HG02798 (cell line): Measurements from ENCODE around the gene BIRC6.

Experiments
- ATAC-seq: cut with Tn5 transposase; IDR thresholded peaks from one replicate; pipeline ENCODE4 v1.9.1; 2021; ENCODE audit warnings: mild to moderate bottlenecking; ENCODE audit not compliant: unreplicated experiment, poor library complexity

BIRC6 gene

DNA sequence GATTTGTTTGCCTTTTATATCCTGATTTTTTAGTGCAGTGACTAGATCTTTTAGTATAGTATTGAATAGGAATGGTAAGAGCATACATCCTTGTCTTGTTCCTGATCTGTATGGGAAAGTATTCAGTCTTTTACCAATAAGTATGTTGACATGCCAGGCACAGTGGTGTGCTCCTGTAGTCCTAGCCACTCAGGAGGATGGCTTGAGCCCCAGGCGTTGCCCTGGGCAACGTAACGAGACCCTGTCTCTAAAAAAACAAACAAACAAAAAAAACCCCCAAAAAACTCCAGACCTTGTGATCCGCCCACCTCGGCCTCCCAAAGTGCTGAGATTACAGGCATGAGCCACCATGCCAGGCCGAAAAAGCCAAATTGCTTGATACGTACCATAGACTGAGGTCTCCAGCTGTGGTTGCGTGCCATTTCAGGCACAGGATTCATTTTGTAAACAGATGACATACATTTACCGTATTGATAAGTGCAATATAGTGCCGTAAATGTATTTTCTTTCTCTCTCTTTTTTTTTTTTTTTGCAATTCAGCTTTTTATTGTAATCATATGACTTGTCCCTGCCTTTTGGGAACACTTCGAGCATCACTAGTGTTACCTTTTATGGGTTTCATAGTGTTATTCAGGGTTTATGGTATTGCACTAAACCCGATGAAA, 18.5 kb downstream of the BIRC6 start:
- no peak for ATAC-seq

DNA sequence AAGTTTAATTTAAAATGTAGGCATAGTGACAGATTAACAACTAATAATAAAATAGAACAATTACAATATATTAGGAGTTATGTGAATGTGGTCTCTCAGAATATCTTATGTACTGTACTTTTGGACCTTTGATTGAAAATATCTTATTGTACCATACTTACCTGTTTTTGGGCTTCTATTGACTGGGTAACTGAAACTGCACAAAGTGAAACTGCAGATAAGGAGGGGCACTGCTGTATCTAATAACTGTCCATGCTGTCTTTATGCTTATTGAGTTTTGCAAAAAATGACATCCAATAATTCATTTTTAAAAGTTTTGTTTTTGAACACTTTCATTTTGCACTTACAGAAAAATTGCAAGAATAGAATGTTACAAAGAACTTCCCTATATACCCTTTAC, 19.9 kb downstream of the BIRC6 start:
- no peak for ATAC-seq

DNA sequence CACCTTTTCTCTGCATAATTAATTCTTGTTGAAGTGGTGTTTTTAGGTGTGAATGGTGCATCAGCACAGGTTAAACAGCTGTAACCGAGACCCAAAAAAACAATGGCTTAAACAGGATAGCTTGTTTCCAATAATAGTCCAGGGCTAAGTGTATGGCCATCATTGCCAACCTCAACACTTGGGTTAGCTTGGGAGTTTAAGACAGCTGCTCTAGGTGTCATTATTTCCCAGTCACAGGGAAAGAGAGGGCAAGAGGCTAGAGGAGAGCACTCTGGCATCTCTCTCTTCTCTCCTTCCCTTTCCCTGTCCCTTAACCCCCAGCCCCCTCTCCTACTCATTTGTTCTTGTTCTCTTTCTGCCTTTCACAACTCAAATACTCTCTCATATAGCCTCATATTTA, 21.1 kb downstream of the BIRC6 start:
- ATAC-seq, result no peak

DNA sequence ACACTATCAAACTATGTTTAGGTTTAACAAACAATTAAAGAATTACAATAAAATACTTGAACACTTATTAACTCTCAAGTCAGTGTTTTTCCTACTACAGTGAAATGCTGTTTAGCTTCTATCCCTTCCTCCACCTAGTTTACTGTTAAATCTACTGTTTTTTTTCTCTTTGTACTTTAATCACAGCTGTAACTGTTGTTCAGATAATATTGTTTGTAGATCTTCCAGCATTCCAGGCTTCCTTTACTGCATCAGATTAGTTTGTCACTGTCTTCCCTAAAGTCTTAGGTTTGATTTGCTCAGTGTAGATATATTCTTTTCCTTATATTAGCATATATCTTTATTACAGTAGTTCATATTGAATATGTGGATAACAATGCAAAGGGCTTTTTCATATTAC, 22.5 kb downstream of the BIRC6 start:
- no peak for ATAC-seq

DNA sequence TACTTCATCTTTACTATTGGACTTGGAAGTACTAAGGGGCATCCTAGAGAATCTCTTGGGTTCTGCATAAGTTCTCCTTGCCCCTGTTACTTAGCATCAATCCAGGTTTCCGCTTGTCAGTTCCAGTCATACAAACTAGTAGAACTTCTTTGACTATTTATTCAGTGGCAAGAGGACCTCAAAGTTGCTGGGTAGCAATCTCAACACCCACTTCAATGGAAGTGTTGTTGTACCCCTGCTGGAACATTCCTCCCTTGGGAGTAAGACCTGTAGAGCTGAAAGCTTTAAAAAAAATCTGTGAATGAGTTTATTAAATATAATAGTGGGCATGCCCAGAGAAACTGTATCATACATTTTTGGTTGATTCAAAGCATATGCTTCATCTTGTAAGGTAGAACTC, 27.0 kb downstream of the BIRC6 start:
- no peak for ATAC-seq

DNA sequence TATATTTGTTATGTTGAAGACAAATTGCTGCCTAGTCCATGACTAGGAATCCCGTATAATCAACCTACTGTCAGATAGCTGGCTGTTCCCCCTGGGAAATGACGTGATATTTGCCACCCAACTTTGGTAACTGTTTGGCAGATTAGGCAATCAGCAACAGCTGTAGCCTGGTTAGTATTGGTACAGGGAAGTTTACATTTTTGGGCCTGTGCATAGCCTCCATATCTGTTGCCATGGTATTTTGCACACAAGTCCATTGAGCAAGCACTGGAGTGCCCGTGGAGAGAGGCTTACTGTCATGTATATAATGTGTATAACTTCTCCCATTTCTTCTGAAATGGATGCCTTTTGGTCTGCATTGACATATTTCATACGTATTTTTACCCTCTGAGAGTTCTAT, 27.7 kb downstream of the BIRC6 start:
- ATAC-seq, result no peak

DNA sequence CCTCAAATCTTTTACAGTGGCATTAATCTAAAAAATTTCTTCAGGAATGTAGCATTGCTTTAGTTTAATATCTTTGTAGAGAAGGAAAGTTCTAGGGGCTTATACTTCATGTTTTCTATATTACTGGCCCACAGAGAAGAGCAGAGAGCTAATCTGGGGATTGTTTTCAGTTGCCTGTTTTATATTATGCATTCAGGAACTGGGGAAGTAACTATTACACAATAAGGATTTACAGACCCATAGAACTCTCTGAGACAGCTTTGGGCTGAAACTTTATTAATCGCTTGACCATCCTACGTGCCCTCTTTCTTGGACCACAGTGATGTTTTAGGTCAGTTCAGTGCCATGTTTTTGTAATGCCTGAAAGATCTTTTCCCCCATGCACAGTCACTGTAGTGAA, 29.9 kb downstream of the BIRC6 start:
- no peak for ATAC-seq

DNA sequence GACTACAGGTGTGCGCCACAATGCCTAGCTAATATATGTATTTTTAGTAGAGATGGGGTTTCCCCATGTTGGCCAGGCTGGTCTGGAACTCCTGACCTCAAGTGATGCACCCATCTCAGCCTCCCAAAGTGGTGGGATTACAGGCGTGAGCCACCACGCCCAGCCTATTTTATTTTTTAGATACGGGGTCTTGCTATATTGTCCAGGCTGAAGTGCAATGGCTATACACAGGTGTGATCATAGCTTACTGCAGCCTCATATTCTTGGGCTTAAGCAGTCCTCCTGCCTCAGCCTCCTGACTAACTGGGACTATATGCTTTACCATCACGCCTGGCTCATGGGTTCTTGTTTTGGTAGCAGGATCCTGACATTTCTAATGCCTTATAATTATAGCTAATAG, 42.4 kb downstream of the BIRC6 start:
- ATAC-seq, result no peak

DNA sequence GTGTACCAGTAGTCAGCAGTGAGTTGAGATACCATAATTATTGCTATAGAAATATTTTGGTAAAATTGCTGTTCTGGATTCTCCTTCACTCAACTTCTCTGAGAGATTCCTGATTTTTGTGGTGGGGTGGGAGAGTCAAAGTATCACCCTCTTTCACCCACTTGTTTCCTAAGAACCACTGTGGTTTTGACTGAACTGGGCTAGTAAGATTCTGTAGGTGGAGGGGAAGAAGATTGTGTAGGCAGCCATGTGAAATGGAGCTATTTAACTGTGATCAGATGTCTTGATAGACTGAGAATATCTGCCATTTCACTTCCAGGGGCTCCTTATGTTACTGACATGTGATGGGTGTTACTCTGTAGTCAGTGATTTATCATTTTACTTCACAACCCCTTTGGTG, 45.3 kb downstream of the BIRC6 start:
- no peak for ATAC-seq

DNA sequence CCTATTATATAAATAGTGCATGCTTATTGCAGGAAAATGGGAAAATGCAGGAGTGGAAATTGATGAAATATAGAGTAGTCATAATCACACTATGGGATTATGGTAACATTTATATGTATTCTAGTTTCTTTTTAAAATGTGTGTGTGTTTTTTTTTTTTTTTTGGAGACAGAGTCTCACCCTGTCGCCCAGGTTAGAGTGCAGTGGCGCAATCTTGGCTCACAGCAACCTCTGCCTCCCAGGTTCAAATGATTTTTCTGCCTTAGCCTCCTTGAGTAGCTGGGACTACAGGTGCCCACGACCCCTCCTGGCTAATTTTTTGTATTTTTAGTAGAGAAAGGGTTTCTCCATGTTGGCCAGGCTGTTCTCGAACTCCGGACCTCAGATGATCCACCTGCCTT, 47.0 kb downstream of the BIRC6 start:
- ATAC-seq, result no peak

DNA sequence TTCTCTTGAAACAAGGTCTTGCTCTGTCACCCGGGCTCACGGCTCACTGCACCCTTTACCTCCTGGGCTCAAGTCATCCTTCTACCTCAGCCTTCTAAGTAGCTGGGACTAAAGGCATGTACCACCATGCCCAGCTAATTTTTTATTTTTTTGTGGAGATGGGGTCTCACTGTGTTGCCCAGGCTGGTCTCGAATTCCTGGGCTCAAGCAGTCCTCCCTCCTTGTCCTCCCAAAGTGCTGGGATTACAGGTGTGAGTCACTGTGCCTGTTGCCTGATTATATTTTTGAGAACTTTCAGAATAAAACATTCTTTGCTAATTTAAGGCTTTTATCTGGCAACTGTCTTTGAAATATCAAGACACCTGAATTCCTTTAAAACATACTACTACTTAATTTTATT, 47.9 kb downstream of the BIRC6 start:
- no peak for ATAC-seq

DNA sequence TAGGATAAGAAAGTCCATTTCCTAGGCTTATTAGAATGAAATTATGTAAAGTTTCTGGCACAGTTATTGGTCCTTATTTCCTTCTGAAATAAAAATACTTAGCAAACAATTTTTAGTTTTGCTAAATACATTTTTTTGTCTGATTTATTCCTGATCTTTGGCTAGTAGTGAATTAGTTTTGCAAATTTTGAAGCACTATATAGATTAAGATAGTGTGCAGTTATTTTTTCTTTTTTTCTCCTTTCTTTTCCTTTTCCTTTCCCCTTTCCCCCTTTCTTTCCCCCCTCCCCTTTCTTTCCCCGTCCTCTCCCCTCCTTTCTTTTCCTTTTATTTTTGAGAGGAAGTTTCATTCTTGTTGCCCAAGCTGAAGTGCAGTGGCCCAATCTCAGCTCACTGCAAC, 59.7 kb downstream of the BIRC6 start:
- ATAC-seq, result no peak

DNA sequence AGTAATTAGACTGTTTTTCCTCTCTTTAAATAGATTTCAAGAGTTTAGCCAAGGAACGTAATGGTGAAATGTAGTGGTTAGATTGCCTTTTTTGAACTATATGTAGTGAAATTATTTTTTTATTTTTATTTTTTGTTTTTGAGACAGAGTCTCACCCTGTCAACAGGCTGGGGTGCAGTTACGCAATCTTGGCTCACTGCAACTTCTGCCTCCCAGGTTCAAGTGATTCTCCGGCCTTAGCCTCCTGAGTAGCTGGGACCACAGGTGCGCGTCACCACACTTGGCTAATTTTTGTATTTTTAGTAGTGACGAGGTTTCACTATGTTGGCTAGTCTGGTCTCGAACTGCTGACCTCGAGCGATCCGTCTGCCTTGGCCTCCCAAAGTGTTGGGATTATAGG, 60.8 kb downstream of the BIRC6 start:
- no peak for ATAC-seq

DNA sequence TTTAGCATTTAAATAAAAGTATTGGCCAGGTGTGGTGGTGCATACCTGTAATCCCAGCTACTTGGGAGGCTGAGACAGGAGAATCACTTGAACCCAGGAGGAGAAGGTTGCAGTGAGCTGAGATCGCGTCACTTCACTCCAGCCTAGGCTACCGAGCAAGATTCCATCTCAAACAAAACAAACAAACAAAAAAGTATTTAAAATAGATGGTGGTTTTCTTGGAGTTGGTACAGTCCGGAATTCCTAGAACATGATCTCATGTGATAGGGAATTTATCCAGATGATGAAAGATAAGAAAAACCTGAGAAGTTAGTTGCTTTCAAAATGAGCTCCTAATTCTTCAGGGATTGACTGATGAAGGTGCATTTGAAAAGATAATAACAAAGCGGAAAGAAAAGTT, 62.0 kb downstream of the BIRC6 start:
- no peak for ATAC-seq

DNA sequence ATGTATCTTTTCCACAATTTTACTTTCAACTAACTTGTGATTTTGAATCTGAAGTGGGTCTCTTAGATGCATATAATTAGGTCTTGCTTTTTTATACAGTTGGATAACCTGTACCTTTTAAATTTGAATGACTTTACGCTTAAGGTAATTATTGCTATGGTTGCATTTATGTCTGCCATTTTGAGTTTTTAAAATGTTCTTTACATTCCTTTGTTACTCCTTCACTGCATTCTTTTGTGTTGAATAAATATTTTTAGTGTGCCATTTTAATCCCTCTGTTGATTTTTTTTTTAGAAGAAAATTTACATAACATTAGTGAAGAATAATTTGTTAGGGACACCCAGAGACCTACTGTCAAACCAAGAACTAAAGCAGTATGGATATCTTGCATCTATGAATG, 65.3 kb downstream of the BIRC6 start:
- ATAC-seq, result no peak

DNA sequence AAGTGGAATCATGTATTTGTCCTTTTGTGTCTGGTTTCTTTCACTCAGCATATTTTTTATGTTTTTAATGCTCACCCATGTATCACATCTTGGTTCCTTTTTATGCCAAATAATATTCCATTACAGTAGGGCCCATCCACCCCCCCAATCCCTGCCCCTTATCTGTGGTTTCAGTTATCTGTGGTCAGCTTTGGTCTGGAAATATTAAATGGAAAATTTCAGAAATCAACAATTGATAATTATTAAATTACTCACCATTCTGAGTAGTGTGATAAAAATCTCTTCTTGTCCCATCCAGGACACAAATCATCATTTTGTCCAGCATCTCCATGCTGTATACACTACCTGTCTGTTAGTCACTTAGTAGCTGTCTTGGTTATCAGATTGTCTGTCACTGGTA, 66.7 kb downstream of the BIRC6 start:
- no peak for ATAC-seq

DNA sequence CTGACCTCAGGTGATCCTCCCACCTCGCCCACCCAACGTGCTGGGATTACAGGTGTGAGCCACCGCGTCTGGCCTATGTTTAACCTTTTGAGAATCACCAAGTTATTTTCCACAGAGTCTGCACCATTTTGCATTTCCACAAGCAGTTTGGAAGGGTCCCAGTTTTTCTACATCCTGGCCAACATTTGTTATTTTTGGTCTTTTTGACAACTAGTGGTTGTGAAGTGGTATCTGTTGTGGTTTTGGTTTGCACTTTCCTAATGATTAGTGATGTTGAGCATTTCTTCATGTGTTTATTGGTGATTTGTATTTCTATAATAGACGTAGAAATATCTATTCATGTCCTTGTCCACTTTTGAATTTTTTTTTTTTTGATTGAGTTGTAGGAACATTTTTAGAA, 67.9 kb downstream of the BIRC6 start:
- no peak for ATAC-seq

DNA sequence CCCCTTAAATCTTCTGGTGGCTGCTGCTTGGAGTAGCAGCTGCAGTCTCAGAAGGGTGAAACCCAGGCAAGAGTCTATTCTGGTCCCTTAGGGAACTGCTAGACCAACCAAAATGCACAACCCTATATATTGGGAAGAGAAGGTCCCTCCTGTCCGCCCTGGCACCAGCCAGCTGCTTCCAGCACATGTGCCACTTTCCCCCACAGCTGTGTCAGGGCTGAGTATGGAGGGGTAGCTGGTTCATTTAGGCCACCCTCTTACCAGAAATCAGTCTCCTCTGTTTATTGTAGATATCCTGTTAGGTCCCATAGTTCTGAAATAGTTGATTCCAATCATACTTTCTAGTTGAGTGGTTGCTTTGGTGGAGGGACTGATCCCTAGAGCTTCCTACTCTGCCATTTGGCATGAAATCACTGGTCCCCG, 68.9 kb downstream of the BIRC6 start:
- no peak for ATAC-seq

DNA sequence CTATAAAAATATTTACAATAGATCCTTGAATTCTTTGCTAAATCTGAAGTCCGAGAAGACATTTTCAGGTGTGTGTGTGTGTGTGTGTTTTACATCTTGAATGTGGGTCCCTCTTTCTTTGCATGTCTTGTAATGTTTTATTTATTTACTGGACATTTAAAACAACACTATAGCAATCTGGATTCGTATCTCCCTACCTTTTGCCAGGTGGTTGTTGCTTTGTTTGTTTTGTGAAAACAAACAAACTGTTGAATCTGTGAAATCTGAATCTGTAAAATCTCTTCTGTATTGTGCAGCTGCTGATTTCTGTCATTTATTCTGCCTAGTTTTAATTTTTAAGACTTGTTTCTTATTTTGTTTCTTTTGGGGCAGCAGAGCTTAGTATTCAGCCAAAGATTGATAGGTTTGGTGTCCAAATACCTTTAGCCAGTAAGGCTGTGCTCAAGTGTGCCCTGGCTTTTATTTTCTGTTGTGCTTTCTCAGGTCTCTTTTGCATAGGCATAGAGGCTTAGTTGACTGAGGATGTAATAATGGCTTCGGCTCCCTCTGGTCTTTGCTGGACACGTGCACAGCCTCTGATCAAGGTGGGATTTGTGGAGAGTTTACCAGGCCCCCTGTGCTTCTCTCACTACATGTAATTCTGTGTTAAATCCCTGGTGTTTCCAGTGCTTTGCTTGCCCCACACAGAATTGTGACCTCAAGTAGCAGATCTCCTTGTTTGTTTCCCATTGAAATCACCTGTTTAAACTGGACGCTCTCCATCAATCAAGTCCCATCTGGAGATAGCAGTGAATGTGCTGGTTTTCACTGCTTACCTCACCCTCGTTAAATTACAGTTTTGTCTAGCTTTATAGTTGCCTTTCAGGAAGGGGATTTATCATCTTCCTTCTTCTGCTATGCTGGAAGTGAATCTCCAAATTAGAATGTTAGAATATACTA, 71.1 kb downstream of the BIRC6 start:
- ATAC-seq, result no peak

DNA sequence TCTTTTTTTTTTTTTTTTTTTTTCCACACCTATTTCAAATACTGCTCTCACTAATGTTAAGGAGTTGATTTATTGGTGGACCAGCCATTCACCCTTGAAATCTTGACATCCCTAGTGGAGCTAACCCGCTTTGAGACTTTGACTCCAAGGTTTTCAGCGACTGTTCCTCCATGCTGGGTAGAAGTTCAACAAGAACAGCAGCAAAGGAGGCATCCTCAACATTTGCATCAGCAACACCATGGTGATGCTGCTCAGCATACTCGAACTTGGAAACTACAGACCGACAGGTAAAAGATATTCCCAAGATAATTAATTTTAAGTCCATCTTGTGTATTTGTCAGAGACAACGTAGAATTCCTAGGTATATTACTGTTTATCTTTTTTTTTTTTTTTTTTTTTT, 74.0 kb downstream of the BIRC6 start:
- no peak for ATAC-seq

DNA sequence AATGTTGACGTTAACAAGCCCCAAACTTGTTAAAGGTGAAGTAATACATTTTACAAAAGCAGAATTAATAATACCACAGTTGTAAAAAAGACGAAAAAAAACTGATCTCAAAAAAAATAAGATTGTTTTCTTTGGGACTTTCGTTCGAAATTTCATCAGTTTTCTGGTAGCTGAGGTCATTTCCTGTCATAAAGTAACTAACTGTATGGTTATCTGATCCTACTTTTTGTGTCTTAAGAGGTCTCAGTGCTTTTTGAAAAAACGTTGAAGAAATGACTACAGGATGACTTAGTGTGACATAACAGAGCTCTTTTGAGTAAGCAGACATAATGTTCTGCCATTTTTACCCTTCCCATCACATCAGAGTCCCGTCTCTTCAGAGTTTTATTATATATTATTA, 79.3 kb downstream of the BIRC6 start:
- no peak for ATAC-seq

DNA sequence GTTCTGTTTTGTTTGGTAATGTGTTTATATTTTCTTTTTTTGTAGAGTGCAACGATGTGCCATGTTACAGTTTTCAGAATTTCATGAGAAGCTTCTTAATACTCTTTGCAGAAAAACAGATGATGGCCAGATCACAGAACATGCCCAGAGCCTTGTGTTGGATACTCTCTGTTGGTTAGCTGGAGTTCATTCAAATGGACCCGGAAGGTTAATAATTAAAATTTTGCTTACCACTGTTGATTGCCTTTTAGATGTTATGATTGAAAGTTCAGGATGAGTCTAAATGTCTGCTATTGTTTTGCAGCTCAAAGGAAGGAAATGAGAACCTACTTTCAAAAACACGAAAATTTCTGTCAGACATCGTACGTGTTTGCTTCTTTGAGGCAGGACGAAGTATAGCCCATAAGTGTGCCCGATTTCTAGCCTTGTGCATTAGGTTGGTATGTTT, 85.2 kb downstream of the BIRC6 start:
- no peak for ATAC-seq
